CD1c-positive myeloid dendritic cell (primary cell): ENCODE results near the gene COL6A1.
"Not testable (repeated sequence)": the region's sequence is repeated elsewhere in the genome, so short reads cannot be mapped to it uniquely, and the experiment has no call there.

Experiments
- DNase-seq: peaks from one replicate; pipeline ENCODE4 v3.0.0-alpha.2; 2016; ENCODE audit errors: extremely low spot score

The COL6A1 gene

DNA sequence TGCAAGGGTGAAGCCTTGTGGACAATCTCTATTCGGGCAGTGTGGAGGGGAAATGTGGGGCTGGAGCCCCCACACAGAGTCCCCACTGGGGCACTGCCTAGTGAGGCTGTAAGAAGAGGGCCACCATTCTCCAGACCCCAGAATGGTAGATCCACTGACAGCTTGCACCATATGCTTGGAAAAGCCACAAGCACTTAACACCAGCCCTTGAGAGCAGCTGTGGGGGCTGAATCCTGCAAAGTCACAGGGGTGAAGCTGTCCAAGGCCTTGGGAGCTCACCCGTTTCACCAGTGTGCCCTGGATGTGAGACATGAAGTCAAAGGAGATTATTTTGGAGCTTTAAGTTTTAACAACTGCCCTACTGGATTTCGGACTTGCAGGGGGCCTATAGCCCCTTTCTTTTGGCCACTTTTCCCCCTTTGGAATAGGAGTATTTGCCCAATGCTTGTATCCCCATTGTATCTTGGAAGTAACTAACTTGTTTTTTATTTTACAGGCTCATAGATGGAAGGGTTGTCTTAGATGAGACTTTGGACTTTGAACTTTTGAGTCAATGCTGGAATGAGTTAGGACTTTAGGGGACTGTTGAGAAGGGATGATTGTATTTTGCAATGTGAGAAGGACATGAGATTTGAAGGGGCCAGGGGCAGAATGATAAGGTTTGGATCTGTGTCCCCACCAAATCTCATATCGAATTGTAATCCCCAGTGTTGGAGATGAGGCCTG, 16.3 kb upstream of the COL6A1 start:
- DNase-seq: no peak

DNA sequence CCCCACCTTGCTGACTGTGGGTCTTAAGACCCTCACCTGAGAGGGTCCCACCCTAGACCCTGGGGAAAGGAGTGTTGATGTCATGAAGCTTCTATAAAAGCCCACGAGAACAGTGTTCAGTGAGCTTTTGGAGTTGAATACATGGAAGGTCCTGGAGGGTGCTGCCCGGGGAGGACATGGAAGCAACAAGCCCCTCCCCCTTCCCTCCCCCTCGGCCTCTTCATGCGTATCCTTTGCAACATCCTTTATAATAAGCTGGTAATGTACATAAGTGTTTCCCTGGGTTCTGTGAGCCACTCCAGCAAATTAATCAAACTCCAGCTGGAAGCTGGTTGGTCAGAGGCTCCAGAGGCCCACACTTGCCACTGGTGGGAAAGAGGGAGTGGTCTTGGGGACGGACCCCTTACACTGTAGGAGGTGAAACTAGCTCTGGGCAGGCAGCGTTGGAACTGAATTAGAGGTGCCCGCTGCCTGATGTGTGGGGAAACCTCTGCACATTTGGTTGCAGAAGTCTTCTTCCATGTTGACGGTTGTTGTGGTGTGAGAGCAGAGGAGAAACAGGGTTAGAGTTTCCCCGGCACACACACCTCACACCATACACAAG, 14.7 kb upstream of the COL6A1 start:
- no peak for DNase-seq

DNA sequence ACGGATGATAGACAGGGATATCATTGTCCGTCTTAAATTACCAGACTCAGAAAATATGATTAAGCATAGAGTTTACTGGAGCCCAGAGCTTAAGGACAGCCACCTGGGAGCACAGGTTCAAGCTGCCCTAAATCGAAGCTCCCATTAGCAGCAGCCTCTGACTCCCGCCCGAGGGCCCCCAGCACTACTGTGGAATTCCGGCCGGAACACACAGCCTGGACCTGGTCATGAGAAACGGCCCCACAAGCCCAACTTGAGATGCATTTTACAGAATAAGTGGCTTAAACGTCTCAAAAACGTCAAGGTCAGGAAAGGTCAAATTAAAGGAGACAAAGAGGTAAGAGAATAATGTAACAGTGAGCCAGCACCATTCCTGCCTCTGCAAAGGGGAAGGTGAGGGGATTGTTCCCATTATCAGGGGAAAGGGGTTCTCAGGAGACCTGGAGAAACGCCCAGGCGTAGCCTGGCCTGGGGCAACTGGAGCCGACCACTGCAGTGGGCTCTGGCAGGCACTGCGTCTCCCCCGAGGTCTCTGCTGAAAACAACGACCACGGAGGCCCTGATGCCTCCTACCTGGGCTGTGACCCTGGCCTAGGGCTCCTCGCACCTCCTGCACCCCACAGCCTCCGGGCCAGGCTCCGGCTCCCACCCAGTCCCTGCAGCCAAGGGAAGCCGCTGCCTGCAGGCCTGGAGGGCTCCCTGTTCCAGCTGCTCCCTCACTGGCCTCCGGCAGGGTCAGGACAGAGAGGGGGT, 11.5 kb upstream of the COL6A1 start:
- no peak for DNase-seq

DNA sequence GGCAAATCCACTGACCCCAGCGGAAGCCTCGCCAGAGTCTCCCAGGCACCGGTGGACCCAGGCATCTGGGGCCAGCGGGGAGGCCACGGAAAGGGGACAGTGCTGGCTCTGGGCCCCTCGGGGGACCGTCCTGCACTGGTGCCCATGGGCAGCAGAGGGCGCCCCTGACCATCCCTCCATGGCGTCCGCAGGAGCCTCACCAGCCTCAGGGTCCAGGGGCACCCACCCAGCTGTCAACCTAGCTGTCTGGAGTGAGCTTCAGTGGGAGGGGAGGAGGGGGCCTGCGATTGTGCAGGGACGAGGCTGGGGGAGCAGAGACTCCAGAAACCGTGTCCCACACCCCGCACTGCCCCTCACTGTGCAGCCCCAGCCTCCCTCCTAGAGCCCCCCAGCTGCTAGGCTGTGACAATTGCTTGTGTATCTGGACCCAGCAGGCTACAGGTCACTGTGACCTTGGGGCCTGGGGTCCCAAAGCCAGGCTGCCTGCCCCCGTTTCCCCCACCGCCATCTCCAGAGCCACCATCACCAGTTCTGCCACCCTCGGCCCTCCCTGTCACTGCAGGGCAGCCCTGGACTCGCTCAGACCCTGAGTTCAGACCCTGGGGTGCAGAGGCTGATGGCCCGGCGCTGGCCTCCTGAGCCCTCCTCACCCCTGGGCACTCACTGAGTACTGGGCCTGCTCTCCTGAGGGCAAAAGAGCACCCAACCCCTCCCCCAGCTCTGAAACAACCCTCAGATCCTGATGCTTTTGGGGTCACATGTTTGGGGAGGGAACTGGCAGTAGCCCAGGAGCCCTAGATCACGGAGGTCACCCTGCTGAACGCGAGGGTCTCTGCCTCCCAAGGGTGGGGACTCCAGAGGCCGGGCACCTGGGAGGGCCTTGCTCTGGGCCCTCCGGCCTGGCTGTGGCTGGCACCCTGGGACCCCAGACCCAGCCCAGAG, 10.6 kb upstream of the COL6A1 start:
- DNase-seq: peak; percentile 30

DNA sequence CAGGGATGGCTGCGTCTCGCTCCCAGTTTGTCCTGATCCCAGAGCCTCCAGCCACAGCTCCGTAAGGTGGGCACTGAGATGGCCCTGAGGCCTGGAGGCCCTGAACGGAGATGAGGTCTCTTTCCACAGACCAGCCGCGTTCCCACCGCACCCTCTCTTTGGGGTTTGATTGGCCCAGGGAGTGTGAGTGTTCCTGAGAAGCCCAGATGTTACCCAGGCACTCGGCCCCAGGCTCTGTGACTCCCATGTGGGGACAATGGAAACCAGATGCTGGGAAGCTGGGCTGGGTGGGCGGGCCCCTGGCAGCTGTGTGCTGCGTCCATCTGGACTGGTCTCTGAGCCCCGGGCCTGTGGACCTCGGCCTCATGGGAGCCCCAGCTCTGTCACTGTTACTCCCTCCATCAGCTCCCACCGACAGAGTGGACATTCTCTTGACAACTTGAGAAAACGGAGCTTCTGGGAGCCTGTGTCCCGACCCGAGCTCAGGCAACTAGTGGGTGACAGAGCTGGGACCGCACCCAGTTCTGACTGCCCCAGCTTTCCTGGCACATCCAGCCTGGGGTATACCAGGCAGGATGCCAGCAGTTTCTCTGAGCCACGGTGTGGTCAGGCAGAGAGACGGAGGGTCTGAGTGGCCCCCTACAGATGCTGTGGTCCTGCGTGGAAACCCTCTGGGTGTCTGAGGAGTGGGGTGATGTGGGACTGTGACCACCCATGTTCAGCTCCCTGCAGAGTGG, 9.8 kb upstream of the COL6A1 start:
- DNase-seq: no peak

DNA sequence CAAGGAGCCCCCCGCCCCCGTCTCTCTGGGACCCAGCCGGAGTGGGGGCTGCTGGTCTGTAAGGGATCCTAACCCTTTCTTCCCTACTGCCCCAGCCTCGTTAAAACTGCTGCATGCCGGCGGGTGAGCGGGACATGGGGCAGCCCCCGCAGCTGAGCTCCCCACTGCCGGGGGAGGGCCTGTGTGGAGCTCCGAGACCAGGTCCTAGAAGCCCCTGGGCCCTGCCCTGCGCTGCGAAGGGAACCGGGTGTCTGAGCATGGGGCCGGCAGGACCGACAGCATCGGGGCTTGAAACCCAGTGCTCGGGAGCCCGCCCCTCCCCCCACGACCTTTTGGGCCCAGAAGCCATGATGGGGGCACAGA, 9.2 kb upstream of the COL6A1 start:
- DNase-seq: no peak

DNA sequence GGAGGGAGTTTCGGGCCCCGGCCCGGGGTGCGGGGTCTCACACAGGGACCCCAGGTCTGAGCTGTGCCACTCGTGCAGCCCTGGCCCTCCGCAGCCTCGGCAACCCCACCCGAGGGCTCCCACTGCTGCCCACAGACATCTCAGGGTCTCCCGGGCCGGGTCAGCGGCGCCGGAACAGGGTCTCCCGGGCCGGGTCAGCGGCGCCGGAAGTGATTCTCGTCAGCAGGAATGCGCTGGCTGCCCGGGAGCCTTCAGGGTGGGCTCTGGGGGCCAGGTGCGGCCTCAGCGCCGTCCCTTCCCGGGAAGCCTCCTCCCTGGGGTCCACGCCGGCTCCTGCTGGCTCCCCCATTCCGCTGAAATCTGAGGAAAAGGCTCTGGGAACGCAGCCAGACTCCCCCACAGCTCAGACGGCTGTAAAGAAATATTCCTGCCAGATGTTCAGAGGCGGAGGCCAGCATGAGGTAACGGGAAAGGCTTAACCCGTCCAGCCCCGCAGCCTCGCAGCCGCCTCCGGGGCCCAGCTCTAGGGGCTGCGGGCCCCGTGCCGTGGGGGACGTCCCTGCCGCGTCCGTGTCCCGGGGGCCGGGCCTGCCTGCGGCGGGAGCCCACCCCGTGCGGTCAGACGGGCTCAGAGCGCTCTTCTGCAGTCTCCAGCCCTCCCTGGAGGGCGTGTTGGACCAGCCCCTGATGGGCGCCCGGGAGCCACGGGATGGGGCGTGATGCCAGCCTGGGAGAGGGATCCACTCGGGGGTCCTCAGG, 8.7 kb upstream of the COL6A1 start:
- no peak for DNase-seq

DNA sequence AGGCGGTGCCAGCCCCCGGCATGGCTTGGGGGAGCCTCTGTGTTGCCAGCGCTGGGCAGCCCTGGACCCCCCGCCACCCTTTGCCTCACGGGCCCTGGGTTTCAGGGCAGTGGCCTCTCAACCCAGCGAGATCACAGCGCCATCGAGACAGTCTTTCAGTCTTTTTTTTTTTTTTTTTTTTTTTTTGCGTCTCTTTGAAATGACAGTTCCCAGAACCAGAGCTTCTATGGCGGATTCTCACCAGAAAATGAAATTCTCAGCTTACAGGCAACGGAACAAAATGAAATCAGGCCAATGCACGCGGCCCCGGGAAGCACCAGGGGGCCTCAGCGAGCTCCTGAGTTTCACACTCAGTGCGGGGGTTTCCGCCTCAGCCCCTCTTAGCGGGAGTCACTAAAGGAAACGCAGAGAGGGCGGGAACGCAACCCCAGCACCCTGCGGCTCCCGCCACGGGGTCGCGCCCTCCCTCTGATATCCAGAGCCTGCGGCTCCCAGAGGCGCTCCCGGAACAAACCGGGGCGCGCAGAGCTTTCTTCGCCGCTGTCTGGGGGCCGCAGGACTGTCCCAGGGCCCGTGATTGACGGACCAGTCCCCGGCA, 8.0 kb upstream of the COL6A1 start:
- DNase-seq: peak; percentile 62

DNA sequence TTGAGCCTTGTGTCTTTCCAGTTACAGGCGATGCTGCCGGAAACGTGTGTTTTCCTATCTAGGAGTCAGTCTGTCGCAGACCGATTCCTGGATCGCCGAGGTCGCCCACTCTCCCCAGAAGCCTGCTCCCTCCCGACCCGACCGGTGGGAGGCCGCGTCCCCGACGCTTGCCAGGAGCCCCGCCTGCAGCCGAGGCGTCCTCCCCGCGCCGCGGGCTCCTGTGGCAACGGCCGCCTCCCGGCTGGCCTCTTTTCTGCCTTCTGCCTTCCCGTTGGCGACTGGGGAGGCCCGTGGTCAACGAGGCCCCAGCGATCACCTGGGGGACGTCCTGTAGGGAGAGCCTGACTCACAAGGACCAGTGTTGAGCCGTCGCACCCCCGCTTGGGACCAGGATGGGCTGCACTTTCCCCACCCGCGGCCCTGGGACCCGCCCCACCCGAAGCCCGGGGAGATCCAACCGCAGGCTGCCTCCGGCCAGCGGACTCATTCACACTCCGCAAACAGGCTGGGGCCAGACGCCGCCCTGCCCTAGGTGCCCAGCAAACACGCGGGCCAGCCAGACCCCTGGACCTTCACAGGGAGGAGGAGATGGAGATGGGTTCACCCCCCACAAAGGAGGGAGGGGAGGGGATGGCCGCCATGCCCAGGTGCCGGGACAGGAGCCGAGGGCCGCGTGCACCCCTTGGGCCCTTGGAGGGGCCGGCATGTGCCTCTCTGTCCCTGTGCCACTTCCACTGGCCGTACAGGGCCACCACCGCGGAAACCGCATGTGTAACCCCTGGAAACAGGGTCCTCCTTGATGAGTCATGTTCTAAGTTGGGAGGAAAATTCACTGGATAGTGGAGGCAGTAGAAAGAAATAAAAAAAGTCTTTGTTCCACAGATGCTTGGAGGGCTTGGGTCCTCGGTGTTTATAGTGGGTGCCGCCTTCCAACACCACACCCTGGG, 7.2 kb upstream of the COL6A1 start:
- peak; percentile 6 for DNase-seq

DNA sequence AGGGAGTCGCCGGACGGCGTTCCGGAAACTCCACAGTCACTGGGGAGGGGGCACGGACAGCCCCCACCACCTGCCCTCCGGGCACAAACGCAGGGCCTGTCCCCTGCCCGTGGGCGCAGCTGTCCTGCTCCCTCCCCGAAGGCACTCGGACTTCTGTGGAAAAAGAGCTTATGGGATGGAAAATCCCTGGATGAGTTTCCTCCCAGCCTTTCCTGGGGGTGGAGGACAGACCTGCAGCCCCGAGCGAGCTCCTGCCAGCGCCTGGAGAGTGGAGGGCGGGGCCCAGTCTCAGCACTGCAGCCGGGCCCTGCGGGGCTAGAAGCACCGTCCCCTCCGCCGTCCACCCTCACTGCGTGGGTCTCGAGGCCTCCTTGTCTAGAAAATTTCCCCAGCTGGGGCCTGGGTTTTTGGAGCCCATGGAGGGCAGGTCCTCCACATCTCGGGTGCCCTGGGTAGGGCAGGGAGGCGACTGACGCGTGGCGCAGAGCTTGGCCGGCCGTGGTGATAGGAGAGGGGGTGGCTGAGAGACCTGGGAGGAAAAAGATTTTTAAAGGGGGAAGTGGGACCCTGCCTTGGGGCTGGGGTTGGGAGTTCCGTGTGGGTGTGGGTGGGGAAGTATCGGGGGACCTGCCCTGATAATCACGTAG, 6.4 kb upstream of the COL6A1 start:
- no peak for DNase-seq

DNA sequence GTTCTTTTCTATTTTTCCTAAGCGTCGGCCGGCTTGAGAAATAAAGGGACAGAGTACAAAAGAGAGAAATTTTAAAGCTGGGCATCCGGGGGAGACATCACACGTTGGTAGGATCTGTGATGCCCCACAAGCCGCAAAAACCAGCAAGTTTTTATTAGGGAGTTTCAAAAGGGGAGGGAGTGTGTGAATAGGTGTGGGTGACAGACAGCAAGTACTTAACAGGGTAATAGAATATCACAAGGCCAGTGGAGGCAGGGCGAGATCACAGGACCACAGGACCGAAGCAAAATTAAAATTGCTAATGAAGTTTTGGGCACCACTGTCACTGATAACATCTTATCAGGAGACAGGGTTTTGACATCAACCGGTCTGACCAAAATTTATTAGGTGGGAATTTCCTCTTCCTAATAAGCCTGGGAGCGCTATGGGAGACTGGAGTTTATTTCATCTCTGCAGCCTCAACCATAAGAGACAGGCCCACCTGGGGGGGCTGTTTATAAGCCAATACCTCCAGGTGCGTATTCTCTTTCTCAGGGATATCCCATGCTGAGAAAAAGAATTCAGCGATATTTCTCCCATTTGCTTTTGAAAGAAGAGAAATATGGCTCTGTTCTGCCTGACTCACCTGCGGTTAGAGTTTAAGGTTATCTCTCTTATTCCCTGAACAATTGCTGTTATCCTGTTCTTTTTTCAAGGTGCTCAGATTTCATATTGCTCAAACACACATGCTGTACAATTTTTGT, 5.7 kb upstream of the COL6A1 start:
- DNase-seq: not testable (repeated sequence)

DNA sequence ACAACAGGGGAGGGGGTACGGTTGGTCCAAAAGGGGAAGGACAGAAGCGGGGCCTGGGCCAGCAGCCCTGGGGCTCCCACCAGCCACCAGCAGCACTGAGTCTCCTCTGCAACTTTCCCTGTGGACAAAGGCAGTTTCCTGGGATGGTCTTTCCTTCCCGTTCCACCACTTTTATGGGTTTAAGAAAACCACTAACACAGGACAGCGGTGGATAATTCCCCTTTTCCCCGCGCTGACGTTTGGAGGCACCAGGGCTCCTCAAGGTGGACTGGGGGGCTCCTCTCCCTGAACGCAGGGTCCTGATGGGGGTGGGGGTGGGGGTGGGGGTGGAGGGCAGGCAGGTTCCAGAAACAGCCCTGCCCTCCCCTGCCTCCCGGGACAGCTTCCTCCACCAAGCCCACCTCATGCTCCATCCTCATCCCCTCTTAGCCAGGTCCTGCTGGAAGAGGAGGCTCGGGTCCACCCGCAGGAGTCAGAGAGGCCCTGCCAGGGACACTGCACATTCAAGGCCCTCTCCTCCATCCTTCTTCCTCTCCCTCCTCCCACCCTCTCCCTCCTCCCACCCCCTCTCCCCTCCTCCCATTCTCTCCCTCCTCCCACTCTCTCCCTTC, 4.8 kb upstream of the COL6A1 start:
- DNase-seq: no peak

DNA sequence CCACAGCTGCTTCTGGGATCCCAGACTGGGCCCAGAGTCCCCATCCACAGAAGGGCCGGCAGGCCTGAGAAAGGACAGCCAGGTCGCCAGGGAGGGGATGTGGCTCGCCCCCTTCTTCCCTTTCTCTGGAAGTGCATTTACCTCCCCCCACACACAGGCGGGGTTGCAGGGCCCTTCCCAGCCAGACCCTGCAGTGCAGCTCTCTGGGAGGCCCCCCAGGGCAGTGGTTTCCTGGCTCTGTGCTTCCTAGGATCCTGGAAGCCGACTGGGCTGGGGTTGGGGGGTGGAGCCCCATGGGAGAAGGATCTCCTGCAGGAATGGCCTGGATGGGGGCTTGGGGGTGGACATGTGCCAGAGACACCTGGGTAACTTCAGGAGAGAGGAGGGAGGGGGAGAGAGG, 4.2 kb upstream of the COL6A1 start:
- no peak for DNase-seq

DNA sequence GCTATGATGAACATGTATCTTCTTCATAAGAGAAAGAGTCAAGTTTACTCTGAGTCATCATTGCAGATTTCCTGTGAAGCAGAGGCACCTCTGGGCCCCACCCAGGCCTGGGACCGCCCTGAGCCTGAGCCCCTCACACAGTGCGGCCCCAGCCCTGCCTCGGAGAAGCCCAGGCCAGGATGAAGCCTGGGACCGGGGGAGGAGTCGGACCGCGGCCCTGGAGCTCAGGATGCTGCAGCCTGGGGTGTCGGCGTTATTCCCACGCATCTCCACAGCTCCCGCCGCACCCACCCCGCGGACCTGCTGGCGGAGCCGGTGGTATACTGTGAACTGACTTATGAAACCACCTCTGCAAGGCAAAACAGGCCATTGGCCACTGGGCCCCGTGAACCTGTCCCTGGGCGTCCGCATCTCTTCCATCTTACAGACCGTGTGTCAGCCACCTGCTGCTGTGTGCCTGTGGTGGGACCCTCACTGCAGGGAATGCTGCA, 2.4 kb upstream of the COL6A1 start:
- no peak for DNase-seq

DNA sequence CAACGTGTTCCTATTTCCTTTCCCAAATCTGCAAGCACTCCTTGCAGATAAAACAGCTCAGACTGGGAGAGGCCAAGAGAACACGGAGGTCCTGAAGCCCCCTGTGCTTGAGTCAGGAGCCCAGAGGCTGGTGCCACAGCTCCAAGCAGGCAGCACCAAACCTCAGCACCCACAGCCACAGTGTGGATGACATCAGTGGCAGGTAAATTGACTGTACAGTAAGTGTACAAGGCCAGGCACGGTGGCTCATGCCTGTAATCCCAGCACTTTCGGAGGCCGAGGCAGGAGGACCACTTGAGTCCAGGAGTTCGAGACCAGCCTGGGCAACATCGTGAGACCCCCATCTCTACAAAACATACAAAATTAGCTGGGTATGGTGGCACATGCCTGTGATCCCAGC, 1.9 kb upstream of the COL6A1 start:
- DNase-seq: no peak

DNA sequence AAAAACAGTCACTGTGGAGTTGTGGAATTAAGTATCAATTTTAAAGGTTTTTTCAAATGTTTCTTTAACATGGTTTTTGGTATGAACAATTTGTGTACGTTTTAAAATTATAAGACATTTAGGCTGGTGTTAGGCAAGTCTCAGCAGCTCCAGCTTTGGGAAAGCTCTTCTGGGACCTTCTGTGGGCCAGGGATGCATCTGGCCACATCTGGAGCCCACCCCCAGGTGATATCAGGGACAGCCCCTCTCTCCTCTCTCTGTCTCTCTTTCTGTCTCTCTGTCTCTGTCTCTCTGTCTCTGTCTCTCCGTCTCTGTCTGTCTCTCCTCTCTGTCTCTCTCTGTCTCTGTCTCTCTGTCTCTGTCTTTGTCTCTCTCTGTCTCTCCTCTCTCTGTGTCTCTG, 1.3 kb upstream of the COL6A1 start:
- DNase-seq: no peak

DNA sequence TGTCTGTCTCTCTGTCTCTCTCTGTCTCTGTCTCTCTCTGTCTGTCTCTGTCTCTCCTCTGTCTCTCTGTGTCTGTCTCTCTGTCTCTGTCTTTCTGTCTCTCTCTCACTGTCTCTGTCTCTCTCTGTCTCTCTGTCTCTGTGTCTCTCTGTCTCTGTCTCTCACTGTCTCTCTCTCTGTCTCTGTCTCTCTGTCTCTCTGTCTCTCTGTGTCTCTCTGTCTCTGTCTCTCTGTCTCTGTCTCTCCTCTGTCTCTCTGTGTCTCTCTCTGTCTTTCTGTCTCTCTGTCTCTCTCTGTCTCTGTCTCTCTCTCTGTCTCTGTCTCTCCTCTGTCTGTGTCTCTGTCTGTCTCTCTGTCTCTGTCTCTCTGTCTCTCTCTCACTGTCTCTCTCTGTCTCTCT, 873 bp upstream of the COL6A1 start:
- no peak for DNase-seq
